A673 (cell line): ENCODE results near the gene LARGE1. TPM values are rescaled to one million over a fixed set of nuclear protein-coding genes. Genes with fewer than 3 reads are reported as not detected.

Experiments used
- BruUV-seq: library from RNA; stranded (reverse); fragments of 400-500 nt; replicated peaks from 2 replicates; lab custom pipeline; 2021; lab: Mats Ljungman, UMichigan
- CTCF ChIA-PET: fragments of 300-600 bp; sonication (Branson Sonifier 250); formaldehyde crosslinking; loops from one replicate; lab custom pipeline; 2022; ENCODE audit warnings: antibody characterized with exemption; lab: Charles Lee
- POLR2A ChIA-PET: fragments of 300-600 bp; sonication (Branson Sonifier 250); formaldehyde crosslinking; loops from one replicate; lab custom pipeline; 2022; ENCODE audit warnings: antibody characterized with exemption; ENCODE audit not compliant: low non-redundant PET; lab: Charles Lee
- DNase-seq: peaks from one replicate; pipeline ENCODE4 v3.0.0-alpha.2; 2015; ENCODE audit warnings: low spot score
- H3K27ac ChIP-seq: fragments of 200-600 bp; sonication (generic); 2 replicates; pipeline ENCODE4 v1.5.1; 2016; ENCODE audit warnings: mixed run types, low read depth, mild to moderate bottlenecking, mixed read lengths, antibody characterized with exemption, low read length; ENCODE audit not compliant: poor library complexity, severe bottlenecking
- H3K27me3 ChIP-seq: fragments of 200-600 bp; sonication (generic); replicated peaks from 2 replicates; pipeline ENCODE4 v1.6.1; 2017; ENCODE audit warnings: mixed run types, low read depth, mild to moderate bottlenecking, mixed read lengths, antibody characterized with exemption, low read length; ENCODE audit not compliant: insufficient read depth, poor library complexity
- H3K36me3 ChIP-seq: fragments of 200-600 bp; sonication (generic); 2 replicates; pipeline ENCODE4 v1.6.1; 2016; ENCODE audit warnings: mixed run types, mild to moderate bottlenecking, mixed read lengths, antibody characterized with exemption, low read length; ENCODE audit not compliant: insufficient read depth, poor library complexity, severe bottlenecking
- H3K4me1 ChIP-seq: fragments of 200-600 bp; sonication (generic); 2 replicates; pipeline ENCODE4 v1.6.1; 2017; ENCODE audit warnings: mixed run types, mild to moderate bottlenecking, mixed read lengths, antibody characterized with exemption, low read length; ENCODE audit not compliant: insufficient read depth, poor library complexity, severe bottlenecking
- H3K4me3 ChIP-seq: fragments of 200-600 bp; sonication (generic); 2 replicates; pipeline ENCODE4 v1.5.1; 2016; ENCODE audit warnings: low read depth, mixed run types, mild to moderate bottlenecking, mixed read lengths, low read length; ENCODE audit not compliant: poor library complexity, severe bottlenecking
- H3K9me3 ChIP-seq: fragments of 200-600 bp; sonication (generic); 2 replicates; pipeline ENCODE4 v1.6.1; 2016; ENCODE audit warnings: mixed run types, low read depth, mild to moderate bottlenecking, mixed read lengths, antibody characterized with exemption, low read length; ENCODE audit not compliant: poor library complexity, severe bottlenecking
- EZH2 ChIP-seq: fragments of 200-600 bp; sonication (generic); IDR thresholded peaks from 2 replicates; pipeline ENCODE4 v1.6.1; 2017; ENCODE audit warnings: borderline replicate concordance, low read depth, mild to moderate bottlenecking, mixed read lengths, antibody characterized with exemption, low read length; ENCODE audit not compliant: poor library complexity, severe bottlenecking
- intact Hi-C: fragments of 100-400 bp; cut with micrococcal nuclease; formaldehyde crosslinking; loops from one replicate; pipeline ENCODE4 v1.10.0; 2022; ENCODE audit not compliant: unreplicated experiment
- total RNA-seq: library from RNA; stranded (reverse); gene quantifications from 2 replicates; pipeline ENCODE4 v1.2.3, GENCODE V29; 2021
- TF ChIP-seq, protein P1 (sequence below): fragments of 300-800, 200-600 bp; sonication (generic); conservative IDR thresholded peaks from 2 replicates; pipeline ENCODE4 v1.5.1; 2017; ENCODE audit warnings: low read depth, mild to moderate bottlenecking, antibody characterized with exemption, low read length, moderate library complexity, mixed read lengths

LARGE1 gene
- total RNA-seq, 1 experiment from 2014 or later, result not detected

DNA sequence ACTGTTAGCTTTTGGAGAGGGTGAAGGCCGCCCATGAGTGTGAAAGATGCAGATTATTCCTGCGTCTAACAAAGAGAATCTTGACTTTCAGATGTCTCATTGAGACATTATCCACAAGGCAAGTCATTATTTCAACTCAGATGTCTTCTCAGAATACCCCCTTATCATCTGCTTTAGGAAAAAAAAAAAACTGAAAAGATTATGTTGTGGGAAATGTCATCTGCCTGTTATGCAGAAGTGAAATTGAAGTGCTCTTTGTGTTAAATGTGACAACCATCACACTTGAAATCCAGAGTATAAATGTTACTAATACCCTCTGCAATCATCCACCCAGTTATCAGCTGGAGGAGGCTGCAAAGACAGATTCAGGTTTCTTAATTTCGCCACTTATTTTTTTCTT is 239.6 kb downstream of the LARGE1 start:
- H3K4me1 ChIP-seq, result no peaks in the 10 kb centered on the region
- BruUV-seq, result no TSS peak
- no peaks in the 10 kb centered on the region for H3K36me3 ChIP-seq
- peaks cover 17% of the 10 kb centered on the region for H3K9me3 ChIP-seq
- DNase-seq, result no peak
- H3K27me3 ChIP-seq, result no peaks in the 10 kb centered on the region
- intact Hi-C loops, result no loop called here
- TF ChIP-seq, protein P1, sequence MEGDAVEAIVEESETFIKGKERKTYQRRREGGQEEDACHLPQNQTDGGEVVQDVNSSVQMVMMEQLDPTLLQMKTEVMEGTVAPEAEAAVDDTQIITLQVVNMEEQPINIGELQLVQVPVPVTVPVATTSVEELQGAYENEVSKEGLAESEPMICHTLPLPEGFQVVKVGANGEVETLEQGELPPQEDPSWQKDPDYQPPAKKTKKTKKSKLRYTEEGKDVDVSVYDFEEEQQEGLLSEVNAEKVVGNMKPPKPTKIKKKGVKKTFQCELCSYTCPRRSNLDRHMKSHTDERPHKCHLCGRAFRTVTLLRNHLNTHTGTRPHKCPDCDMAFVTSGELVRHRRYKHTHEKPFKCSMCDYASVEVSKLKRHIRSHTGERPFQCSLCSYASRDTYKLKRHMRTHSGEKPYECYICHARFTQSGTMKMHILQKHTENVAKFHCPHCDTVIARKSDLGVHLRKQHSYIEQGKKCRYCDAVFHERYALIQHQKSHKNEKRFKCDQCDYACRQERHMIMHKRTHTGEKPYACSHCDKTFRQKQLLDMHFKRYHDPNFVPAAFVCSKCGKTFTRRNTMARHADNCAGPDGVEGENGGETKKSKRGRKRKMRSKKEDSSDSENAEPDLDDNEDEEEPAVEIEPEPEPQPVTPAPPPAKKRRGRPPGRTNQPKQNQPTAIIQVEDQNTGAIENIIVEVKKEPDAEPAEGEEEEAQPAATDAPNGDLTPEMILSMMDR, result no peak
- TF ChIP-seq EZH2, result no peak
- H3K27ac ChIP-seq, result no peak overlapping the region
- ChIA-PET POLR2A (no interaction called here), CTCF (no interaction called here)
- no peak overlapping the region for H3K4me3 ChIP-seq

DNA sequence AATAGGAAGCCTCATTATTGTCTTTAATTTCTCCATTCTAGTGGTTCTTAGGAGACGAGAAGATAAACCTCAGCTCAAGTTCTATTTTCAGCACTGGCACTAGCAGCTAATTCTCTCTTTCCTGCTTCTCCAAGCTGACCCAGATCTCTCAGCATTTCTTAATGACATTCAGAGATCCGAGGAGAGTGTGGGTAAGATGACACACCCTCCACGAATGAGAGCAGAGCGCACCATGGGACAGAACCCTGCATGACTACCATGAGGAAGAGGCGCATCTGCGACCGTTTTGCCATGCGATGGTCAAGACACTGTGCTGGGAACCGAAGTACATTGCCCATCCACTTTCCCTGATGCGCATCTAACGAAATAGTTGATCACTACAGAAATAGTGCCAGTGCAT is 241.8 kb downstream of the LARGE1 start:
- ChIA-PET POLR2A (no interaction called here), CTCF (no interaction called here)
- no TSS peak for BruUV-seq
- no peak overlapping the region for H3K27ac ChIP-seq
- H3K4me3 ChIP-seq, result no peak overlapping the region
- no peaks in the 10 kb centered on the region for H3K4me1 ChIP-seq
- TF ChIP-seq, protein P1, result no peak
- no peak for TF ChIP-seq EZH2
- H3K36me3 ChIP-seq, result no peaks in the 10 kb centered on the region
- no peak for DNase-seq
- intact Hi-C loops, result no loop called here
- H3K27me3 ChIP-seq, result no peaks in the 10 kb centered on the region
- H3K9me3 ChIP-seq, result peaks cover 22% of the 10 kb centered on the region

DNA sequence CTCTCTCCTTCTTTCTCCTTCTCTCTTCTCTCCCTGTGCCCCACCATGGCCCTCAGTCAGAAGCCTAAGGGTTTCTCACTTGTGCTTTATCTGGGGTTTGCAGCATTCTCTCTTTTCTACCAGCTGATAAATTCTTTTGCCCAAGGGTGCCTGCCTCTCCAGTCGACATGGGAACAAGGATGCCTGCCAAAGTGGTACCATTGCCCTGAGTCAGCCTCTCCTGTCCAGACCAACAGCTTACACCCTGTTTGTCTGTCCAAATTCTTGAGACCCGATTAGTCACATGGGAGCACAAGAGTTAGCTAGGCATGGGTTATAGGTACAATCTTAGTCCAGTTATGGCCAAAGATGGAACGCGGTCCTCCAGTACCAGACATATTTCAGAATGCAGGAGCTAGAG is 242.7 kb downstream of the LARGE1 start:
- intact Hi-C loops, result no loop called here

More for the DNA sequence above, 242.7 kb downstream of the LARGE1 start:
- H3K4me3 ChIP-seq, result no peak overlapping the region
- H3K36me3 ChIP-seq, result no peaks in the 10 kb centered on the region
- ChIA-PET POLR2A (no interaction called here), CTCF (no interaction called here)
- no peaks in the 10 kb centered on the region for H3K4me1 ChIP-seq
- no TSS peak for BruUV-seq
- TF ChIP-seq, protein P1, result no peak
- TF ChIP-seq EZH2, result no peak
- H3K27ac ChIP-seq, result no peak overlapping the region
- peaks cover 20% of the 10 kb centered on the region for H3K9me3 ChIP-seq
- no peak for DNase-seq
- no peaks in the 10 kb centered on the region for H3K27me3 ChIP-seq
